ENCODE results near the gene FLNA. TPM values are rescaled to one million over a fixed set of nuclear protein-coding genes. Genes with fewer than 3 reads are reported as not detected.

Gene FLNA
- total RNA-seq, 4 donors from 2014 or later, result 462 to 1,045 (median 723) TPM

DNA sequence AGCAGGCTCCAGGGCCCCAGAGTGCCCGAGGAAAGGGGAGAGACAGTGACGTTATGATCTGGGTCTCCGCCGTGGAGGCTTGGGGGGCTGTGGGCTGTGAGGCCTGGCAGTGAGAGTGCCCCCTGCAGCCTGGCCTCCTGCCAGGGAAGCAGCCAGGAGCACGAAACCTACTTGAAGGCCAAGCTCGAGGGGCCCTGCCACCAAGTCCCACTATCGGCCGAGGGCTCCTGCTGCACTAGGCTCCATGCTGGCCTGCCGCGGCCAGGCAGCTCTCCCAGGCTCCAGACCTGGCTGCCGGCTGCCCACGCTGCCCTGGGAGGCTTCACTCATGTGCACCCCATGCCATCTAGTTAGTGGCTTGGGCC, 18.7 kb downstream of the FLNA start:
- TF ChIP-seq CTCF (IDR thresholded peaks at IDR 0.05; ENCODE audit: low read depth), result no peak

GRCh38 chrX:154355094-154355775, 19.2 kb downstream of the FLNA start:
- TF ChIP-seq CTCF (IDR thresholded peaks at IDR 0.05; ENCODE audit: low read depth), result no peak

- TF ChIP-seq CTCF (IDR thresholded peaks at IDR 0.05; ENCODE audit: low read depth), result no peak
Measured at GRCh38 chrX:154354516-154354915, 19.9 kb downstream of the FLNA start.

DNA sequence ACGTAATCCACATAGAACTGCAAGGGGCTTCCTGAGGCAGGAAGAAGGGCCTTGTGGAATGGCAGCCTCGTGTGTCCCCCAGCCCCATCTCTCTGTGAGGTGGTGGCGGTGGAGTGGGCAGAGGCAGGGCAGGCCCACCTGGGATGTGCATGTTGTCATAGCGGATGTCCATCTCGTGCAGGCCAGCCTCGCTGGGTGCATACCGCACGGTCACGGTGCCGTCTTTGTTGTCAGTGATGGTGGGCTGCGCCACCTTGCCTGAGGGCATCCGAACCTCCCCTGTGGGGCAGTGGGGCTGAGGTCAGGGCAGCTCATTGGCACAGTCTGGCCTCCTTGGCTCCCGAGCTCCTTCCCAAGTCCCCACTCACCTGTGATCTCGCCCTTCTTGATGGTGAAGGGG, 20.4 kb downstream of the FLNA start:
- TF ChIP-seq CTCF (IDR thresholded peaks at IDR 0.05; ENCODE audit: low read depth), result no peak

- no peak for TF ChIP-seq CTCF (IDR thresholded peaks at IDR 0.05; ENCODE audit: low read depth)
Measured at GRCh38 chrX:154353172-154353843, 21.1 kb downstream of the FLNA start.

DNA sequence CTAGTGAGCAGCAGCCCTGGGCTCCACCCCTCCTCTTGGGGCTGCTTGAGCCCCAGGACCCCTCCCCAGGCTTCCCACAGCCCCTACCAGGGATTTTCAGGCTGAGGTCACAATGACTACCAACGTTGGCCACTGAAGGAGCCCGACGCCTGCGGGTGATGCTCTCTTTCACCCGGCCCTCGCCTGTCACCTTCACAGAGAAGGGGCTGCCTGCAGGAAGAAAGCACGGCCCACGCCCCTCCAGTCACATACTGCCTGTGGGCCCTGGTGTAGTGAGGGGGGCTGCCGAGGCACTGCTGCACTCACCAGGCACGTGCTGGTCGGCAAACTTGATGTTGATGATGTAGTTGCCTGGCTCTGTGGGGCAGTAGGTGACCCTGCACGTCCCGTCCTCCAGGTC, 22.0 kb downstream of the FLNA start:
- TF ChIP-seq CTCF (IDR thresholded peaks at IDR 0.05; ENCODE audit: low read depth), result no peak

GRCh38 chrX:154352012-154352401, 22.4 kb downstream of the FLNA start:
- TF ChIP-seq CTCF (IDR thresholded peaks at IDR 0.05; ENCODE audit: low read depth), result no peak

Data from subcutaneous adipose tissue (tissue), 4 donors.